Measurements from ENCODE around the gene P2RY10.
A peak's percentile ranks its signal among the peaks of the same experiment; 100 is the strongest.
"Not testable (repeated sequence)": the region's sequence is repeated elsewhere in the genome, so short reads cannot be mapped to it uniquely, and the experiment has no call there.

P2RY10 gene

DNA sequence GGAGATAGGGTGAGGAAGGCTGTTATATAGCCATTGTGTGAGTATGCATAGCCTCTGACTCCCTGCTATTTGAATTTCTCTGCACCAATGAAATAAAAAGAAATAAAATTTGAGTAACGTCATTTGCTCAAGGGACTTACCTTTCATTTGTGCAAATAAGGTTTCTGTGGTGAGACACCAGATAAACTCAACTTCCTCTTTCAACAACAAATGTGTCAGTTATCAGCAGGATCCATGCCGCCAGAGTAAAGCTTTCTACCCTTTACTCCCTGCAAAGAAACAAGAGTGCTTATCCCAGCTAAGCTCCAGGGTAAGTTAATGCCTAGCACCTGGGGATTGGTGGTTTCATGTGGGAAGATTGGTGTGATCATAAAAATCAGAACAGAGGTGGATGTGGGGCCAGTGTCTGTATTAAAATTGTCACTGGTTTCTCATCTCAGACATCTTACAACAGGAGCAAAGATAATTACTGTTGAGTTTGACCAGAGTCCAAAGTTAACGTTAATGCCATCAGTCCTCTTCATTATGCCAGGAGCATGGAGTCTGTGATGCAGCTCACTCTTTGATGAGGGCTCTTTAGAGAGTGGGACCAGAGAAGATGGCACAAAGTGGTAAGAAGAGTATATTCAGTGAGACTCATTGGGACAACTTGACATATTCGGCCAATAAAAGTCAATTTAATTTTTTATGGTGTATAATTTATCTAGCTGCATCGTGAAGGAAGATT lies at the start of gene P2RY10:
Gene P2RY10, plus strand, starts transcription at position 206 of the 727 bp plus-strand sequence. CDS start 15,130 bp downstream, outside the sequence.
- no peak for DNase-seq (ENCODE audit: low read depth in 2 of 2)

GRCh38 chrX:78922754-78923153 lies 22.4 kb upstream of the P2RY10 start:
- no peak for DNase-seq (ENCODE audit: low read depth in 2 of 2)

DNA sequence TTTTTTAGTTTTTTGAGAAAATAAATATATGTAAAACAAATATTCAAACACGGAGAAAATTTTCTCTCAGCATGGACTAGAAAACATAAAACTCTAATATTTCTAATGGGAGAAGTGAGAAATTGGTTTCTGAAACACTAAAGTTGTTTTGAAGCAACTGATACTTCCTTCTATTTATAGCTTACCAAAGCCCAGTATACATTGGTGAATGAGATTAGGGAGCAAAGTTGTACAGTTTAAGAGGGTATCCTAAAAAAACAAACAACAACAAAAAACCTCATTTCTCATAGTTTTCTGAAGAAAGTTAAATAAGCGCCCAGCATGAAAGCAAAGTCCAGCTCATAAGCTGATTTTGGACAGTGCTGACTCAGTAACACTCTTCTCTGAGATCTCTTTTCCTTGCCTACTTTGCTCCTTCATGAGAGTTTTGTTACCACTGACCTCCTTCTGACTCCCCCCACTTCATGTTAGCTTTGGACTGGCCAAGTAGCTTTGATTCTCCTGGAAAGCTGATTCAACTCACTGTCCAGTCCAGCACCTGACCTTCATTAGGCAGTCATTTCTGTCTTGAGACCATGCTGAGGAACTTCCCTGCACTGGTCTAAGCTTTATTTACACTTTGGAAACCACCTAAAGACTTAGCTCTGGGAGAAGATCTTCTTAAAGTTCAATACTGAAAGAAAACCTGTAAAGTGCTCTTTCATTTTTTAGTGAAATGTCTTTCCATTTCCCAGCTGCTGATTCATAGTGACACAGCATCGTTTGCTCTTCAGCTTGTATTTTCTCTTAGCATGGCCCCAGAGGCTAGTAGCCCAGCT lies 21.8 kb upstream of the P2RY10 start:
- no peak for DNase-seq (ENCODE audit: low read depth in 2 of 2)

DNA sequence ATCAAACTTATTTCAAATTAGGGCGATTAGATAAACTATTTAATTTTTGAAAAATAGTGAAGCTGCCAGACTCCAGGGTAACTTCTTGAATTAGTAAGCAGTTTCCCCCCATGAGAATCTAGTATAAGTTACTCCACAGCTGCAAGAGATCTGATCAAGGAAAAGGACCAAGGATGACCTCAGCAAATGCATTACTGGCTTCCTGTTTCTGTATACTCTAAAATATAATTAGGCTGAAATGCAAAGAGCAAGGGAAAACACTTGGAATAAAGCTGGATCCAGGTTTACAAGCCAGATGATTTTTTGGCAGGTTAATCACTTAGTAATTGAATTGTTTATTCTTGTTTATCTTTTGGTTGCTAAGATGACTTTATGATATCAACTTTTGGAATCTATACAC lies 13.4 kb upstream of the P2RY10 start:
- DNase-seq (ENCODE audit: low read depth in 2 of 2): no peak

- no peak for DNase-seq (ENCODE audit: low read depth in 2 of 2)
Observed at GRCh38 chrX:78934866-78935265, 10.3 kb upstream of the P2RY10 start.

DNA sequence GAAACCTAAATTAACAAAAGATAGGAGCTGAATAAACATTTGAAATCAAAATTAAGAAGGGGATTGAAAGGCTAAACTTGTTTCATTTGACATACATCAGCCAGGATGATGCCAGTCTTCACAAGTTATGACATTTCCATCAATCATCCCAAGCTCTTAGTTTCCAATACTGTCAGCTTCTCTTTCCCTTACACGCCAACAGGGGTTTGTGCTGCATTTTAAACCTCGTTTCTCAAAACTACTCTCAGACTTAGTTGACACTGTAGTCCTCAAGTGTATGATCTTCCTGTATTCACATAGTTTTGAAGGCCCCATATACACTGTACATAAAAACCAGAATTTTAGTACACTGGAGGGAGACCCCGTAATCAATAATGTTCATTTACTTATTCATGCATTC lies 840 bp upstream of the P2RY10 start:
- DNase-seq (ENCODE audit: low read depth in 2 of 2): no peak

DNA sequence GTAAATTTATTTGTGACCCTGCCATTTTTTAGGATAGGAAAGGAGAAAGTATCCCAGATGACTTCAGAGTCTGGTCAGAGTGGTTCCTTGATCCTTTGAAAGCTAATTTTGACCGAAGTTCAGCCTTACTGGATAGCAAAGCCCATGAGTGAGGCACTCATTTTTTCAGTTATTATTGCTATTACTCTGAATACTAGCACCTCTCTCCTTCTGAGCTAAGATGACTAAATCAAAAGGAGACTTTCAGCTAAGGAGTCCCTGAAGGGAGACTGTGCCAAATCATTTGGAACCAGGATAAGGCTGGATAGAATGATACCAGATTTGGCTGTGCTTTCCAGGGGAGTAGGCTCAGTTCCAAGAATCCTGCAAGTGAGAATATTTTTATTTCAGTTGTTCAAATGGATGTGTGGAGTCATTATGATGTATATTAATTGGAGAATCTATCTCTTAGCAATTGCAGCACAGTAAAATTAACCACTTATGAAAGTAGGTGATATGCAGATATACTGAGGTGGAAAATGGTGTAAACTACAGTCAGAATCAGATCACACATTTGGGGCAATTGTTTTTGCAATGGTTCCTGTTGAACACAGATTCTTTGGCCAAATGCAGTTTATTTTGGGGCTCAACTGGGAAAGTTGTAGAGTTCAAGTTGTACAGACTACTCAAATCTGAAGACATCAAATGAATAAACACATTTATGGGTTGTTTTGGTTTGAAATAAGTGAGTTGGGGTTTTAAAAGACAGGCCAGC lies 1.2 kb downstream of the P2RY10 start:
- no peak for DNase-seq (ENCODE audit: low read depth in 2 of 2)

- no peak for DNase-seq (ENCODE audit: low read depth in 2 of 2)
Observed at GRCh38 chrX:78950009-78950835, 5.0 kb downstream of the P2RY10 start.

- no peak for DNase-seq (ENCODE audit: low read depth in 2 of 2)
Observed at GRCh38 chrX:78957049-78957767, 12.0 kb downstream of the P2RY10 start.

DNA sequence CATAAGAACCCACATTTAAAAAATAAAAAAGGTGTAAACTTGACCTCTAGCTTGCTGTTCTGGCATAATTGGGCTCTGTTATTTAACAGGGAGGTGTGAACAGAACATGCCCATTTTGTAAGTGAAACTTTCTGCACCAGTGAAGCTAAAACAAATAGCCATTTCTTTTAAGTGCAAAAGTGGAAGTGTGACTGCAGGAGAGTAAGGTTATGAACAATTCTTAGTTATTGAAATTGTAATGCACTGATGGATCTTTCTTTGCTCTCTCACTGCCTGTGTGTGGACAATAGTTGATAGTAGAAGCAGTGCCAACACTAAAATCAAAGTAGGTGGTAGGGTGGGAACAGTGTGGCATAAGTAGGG lies 12.6 kb downstream of the P2RY10 start:
- no peak for DNase-seq (ENCODE audit: low read depth in 2 of 2)

DNA sequence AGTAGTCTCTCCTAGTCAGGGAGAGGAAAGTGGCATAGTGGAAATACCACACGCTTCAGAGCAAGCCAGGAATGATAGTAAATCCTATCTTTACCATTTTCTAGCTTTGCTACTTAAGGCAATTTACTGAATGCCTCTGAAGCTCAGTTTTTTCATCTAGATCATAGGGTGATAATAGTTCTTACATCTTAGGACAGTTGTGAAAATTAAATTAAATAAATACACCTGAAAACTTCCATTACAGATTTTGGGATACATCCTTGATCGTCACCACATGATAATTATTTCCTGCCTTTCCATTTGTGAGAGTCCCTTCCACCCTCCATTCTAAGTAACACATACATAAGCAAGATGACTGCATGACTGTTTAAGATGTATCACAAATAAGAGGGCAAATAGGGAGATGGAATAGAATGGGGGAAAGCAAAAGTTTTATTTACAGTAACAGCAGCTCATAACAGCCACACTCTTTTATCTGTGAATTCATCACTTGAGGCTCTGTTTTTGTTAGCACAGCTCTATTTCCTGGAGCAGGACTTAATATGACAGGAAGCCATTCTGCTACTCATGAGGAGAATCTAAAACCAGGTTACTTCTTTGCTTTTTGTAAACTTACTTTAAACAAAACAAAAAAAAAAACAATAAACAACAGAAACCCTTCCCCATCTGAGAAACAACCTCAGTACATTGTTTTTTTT lies 13.4 kb downstream of the P2RY10 start:
- DNase-seq (ENCODE audit: low read depth in 2 of 2): no peak

DNA sequence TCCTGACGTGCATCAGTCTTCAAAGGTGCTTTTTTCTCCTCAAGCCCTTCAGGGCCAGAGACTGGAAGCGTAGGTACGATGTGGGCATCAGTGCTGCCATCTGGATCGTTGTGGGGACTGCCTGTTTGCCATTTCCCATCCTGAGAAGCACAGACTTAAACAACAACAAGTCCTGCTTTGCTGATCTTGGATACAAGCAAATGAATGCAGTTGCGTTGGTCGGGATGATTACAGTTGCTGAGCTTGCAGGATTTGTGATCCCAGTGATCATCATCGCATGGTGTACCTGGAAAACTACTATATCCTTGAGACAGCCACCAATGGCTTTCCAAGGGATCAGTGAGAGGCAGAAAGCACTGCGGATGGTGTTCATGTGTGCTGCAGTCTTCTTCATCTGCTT lies 15.7 kb downstream of the P2RY10 start:
- DNase-seq (ENCODE audit: low read depth in 2 of 2): no peak

DNA sequence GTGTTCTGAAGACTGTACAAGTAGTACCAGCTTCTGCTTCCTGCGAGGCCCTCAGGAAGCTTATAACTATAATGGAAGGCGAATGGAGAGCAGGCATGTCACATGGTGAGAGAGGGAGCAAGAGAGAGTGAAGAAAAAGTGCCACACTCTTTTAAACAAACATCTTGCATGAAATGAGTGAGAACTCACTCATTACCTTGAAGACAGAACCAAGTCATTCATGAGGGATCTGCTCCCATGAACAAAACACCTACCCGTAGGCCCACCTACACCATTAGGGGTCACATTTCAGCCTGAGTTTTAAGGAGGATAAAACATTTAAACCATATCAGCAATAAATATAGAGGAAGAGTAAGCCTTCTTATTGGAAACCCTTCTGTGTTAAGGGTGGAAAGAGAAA lies 19.4 kb downstream of the P2RY10 start:
- DNase-seq (ENCODE audit: low read depth in 2 of 2): no peak

GRCh38 chrX:78979789-78980464 lies 34.7 kb downstream of the P2RY10 start:
- no peak for DNase-seq (ENCODE audit: low read depth in 2 of 2)

DNA sequence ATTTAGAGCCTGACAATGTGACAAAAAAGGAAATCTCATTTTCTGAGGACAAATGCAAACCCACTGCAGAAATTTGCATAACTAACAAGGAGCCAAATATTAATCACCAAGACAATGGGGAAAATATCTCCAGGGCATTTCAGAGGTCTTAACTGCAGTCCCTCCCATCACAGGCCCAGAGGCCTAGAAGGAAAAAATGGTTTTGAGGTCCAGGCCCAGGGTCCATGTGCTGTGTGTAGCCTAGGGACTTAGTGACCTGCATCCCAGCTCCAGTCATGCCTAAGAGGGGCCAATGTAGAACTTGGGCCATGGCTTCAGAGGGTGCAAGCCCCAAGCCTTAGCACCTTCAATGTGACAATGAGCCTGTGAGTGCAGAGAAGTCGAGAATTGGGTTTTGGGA lies 44.2 kb downstream of the P2RY10 start:
- no peak for DNase-seq (ENCODE audit: low read depth in 2 of 2)

GRCh38 chrX:78997870-78998558 lies 52.8 kb downstream of the P2RY10 start:
- peak in 1 of 2 donors; percentile 1 for DNase-seq (ENCODE audit: low read depth in 2 of 2)

- not testable (repeated sequence) for DNase-seq (ENCODE audit: low read depth in 2 of 2)
Observed at GRCh38 chrX:79007540-79007939, 62.3 kb downstream of the P2RY10 start.

Data from stimulated activated CD8-positive, alpha-beta memory T cell treated with anti-CD3 and anti-CD28 coated beads, Interleukin-7, amount 100 ng/mL, for 4 hours (primary cell).